ENCODE data around the gene STX3.
A peak's percentile ranks its signal among the peaks of the same experiment; 100 is the strongest.

Gene STX3

GRCh38 chr11:59792507-59792906 lies 37.3 kb downstream of the STX3 start:
- TF ChIP-seq CTCF (IDR thresholded peaks at IDR 0.05; ENCODE audit: control insufficient read depth, insufficient read depth, low read depth, low read length, missing control alignments): no peak
- no peak overlapping the region for H3K4me3 ChIP-seq (ENCODE audit: control insufficient read depth, low read depth, low read length)
- DNase-seq (ENCODE audit: low read depth): no peak

- no peak for TF ChIP-seq CTCF (IDR thresholded peaks at IDR 0.05; ENCODE audit: control insufficient read depth, insufficient read depth, low read depth, low read length, missing control alignments)
- H3K4me3 ChIP-seq (ENCODE audit: control insufficient read depth, low read depth, low read length): no peak overlapping the region
- DNase-seq (ENCODE audit: low read depth): no peak
Measured at GRCh38 chr11:59794417-59794816, 39.2 kb downstream of the STX3 start.

GRCh38 chr11:59800390-59801025 lies 45.3 kb downstream of the STX3 start:
- DNase-seq (ENCODE audit: low read depth): no peak
- H3K4me3 ChIP-seq (ENCODE audit: control insufficient read depth, low read depth, low read length): no peak overlapping the region
- TF ChIP-seq CTCF (IDR thresholded peaks at IDR 0.05; ENCODE audit: control insufficient read depth, insufficient read depth, low read depth, low read length, missing control alignments): no peak

GRCh38 chr11:59801160-59801706 lies 46.1 kb downstream of the STX3 start:
- TF ChIP-seq CTCF (IDR thresholded peaks at IDR 0.05; ENCODE audit: control insufficient read depth, insufficient read depth, low read depth, low read length, missing control alignments): no peak
- H3K4me3 ChIP-seq (ENCODE audit: control insufficient read depth, low read depth, low read length): no peak overlapping the region
- no peak for DNase-seq (ENCODE audit: low read depth)

- no peak for TF ChIP-seq CTCF (IDR thresholded peaks at IDR 0.05; ENCODE audit: control insufficient read depth, insufficient read depth, low read depth, low read length, missing control alignments)
- no peak for DNase-seq (ENCODE audit: low read depth)
- H3K4me3 ChIP-seq (ENCODE audit: control insufficient read depth, low read depth, low read length): no peak overlapping the region
Measured at GRCh38 chr11:59801981-59802638, 46.9 kb downstream of the STX3 start.

- H3K4me3 ChIP-seq (ENCODE audit: control insufficient read depth, low read depth, low read length): no peak overlapping the region
- DNase-seq (ENCODE audit: low read depth): peak; percentile 16
- TF ChIP-seq CTCF (IDR thresholded peaks at IDR 0.05; ENCODE audit: control insufficient read depth, insufficient read depth, low read depth, low read length, missing control alignments): peak; percentile 55
Measured at GRCh38 chr11:59802639-59803176, 47.5 kb downstream of the STX3 start.
